GM12878 (cell line): ENCODE results near the gene DLG1. TPM values are rescaled to one million over a fixed set of nuclear protein-coding genes. Genes with fewer than 3 reads are reported as not detected.

Experiments used
- ATAC-seq: fragments of 200-7000 bp; cut with Tn5 transposase; 3 replicates; pipeline ENCODE4 v1.9.1; 2020; ENCODE audit warnings: mild to moderate bottlenecking, moderate library complexity
- BruUV-seq: library from RNA; stranded (reverse); fragments of 400-500 nt; replicated peaks from 2 replicates; lab custom pipeline; 2021; lab: Mats Ljungman, UMichigan
- CTCF ChIA-PET: fragments of 300-600 bp; sonication (Branson Sonifier 250); formaldehyde crosslinking; extraction: SDS; loops from one replicate; lab custom pipeline; 2021; ENCODE audit warnings: inconsistent platforms; lab: Yijun Ruan, JAX
- POLR2A ChIA-PET: fragments of 350-600 bp; formaldehyde crosslinking; extraction: SDS; loops from one replicate; lab custom pipeline; 2021; ENCODE audit warnings: inconsistent platforms; lab: Charles Lee
- RAD21 ChIA-PET: fragments of 300-600 bp; sonication (Branson Sonifier 250); formaldehyde crosslinking; loops from one replicate; lab custom pipeline; 2023; ENCODE audit warnings: antibody characterized with exemption; ENCODE audit not compliant: unreplicated experiment; lab: Charles Lee
- SMC1A ChIA-PET: fragments of 300-600 bp; sonication (Branson Sonifier 250); formaldehyde crosslinking; loops from one replicate; lab custom pipeline; 2023; ENCODE audit not compliant: unreplicated experiment, uncharacterized antibody; lab: Charles Lee
- DNase-seq: peaks from one replicate; pipeline ENCODE4 v3.0.0-alpha.2; 2011; ENCODE audit warnings: low read depth, low spot score
- FAIRE-seq: peaks from 3 replicates; lab custom pipeline; 2011; peaks lifted over from hg19 to GRCh38; lab: Jason Lieb, UNC
- H2AFZ ChIP-seq: 2 replicates; pipeline ENCODE4 v1.6.0; 2011; ENCODE audit warnings: low read depth, low read length, control low read depth; ENCODE audit not compliant: control insufficient read depth
- H3K27ac ChIP-seq: 2 replicates; pipeline ENCODE4 v1.5.1; 2011; ENCODE audit warnings: control low read depth; ENCODE audit not compliant: control insufficient read depth, insufficient read depth
- H3K27me3 ChIP-seq, 2 experiments: replicated peaks in 1 of 2; 2 replicates each; pipeline versions ENCODE4 v1.6.0 to v1.6.1; 2011; ENCODE audit warnings: low read length in 1 of 2; ENCODE audit not compliant: control insufficient read depth in 2 of 2, insufficient read depth in 2 of 2
- H3K36me3 ChIP-seq, 2 experiments: 2 replicates each; pipeline ENCODE4 v1.5.1; 2011; ENCODE audit warnings: low read length in 1 of 2; ENCODE audit not compliant: control insufficient read depth in 2 of 2, insufficient read depth in 2 of 2
- H3K4me1 ChIP-seq: 2 replicates; pipeline ENCODE4 v1.6.1; 2011; ENCODE audit warnings: mild to moderate bottlenecking, low read length, moderate library complexity, mixed read lengths; ENCODE audit not compliant: control insufficient read depth, insufficient read depth
- H3K4me2 ChIP-seq: 2 replicates; pipeline ENCODE4 v1.6.0; 2011; ENCODE audit warnings: control low read depth; ENCODE audit not compliant: control insufficient read depth, insufficient read depth
- H3K4me3 ChIP-seq: fragments of 200-600 bp; sonication (generic); 2 replicates; pipeline ENCODE4 v1.5.1; 2016
- H3K79me2 ChIP-seq: 2 replicates; pipeline ENCODE4 v1.6.0; 2011; ENCODE audit warnings: low read length; ENCODE audit not compliant: control insufficient read depth, insufficient read depth
- H3K9ac ChIP-seq: 2 replicates; pipeline ENCODE4 v1.8.0; 2011; ENCODE audit warnings: low read length, control low read depth, mixed read lengths; ENCODE audit not compliant: control insufficient read depth, insufficient read depth
- H3K9me3 ChIP-seq: replicated peaks from 3 replicates; pipeline ENCODE4 v1.5.1; 2011; ENCODE audit warnings: mild to moderate bottlenecking, low read length; ENCODE audit not compliant: control insufficient read depth, insufficient read depth
- H4K20me1 ChIP-seq: 2 replicates; pipeline ENCODE4 v1.6.0; 2011; ENCODE audit not compliant: control insufficient read depth, insufficient read depth
- ASH2L ChIP-seq: fragments of 300-600, 200-600 bp; sonication (generic); IDR thresholded peaks from 2 replicates; pipeline ENCODE4 v1.6.1; 2017; ENCODE audit warnings: low read depth, mild to moderate bottlenecking, borderline replicate concordance
- BHLHE40 ChIP-seq, 2 experiments: fragments of 450-650 bp in 1 of 2; IDR thresholded peaks; 2 replicates each; pipeline ENCODE4 v1.6.1; 2011 to 2017; ENCODE audit warnings: low read depth in 2 of 2, borderline replicate concordance in 1 of 2, improper control_type of control experiment in 1 of 2, low read length in 1 of 2, mild to moderate bottlenecking in 1 of 2
- GABPA ChIP-seq: IDR thresholded peaks from 2 replicates; pipeline ENCODE4 v1.6.1; 2014; ENCODE audit warnings: antibody characterized with exemption, low read depth, mild to moderate bottlenecking, inconsistent platforms
- GATAD2B ChIP-seq: fragments of 450-650 bp; conservative IDR thresholded peaks from 2 replicates; pipeline ENCODE4 v1.6.1; 2017; ENCODE audit warnings: low read depth, mild to moderate bottlenecking, moderate library complexity
- HDAC2 ChIP-seq: fragments of 200-600 bp; sonication (generic); IDR thresholded peaks from 2 replicates; pipeline ENCODE4 v1.6.1; 2017
- IRF5 ChIP-seq: fragments of 450-650 bp; IDR thresholded peaks from 2 replicates; pipeline ENCODE4 v1.6.1; 2017; ENCODE audit warnings: borderline replicate concordance
- MAX ChIP-seq: IDR thresholded peaks from 2 replicates; pipeline ENCODE4 v1.6.1; 2012; ENCODE audit warnings: low read depth, low read length, improper control_type of control experiment
- SUZ12 ChIP-seq: fragments of 200-600 bp; sonication (generic); IDR thresholded peaks from one replicate; pipeline ENCODE4 v1.6.1; 2018; ENCODE audit warnings: antibody characterized with exemption, mild to moderate bottlenecking; ENCODE audit not compliant: unreplicated experiment
- TARDBP ChIP-seq: IDR thresholded peaks from 2 replicates; pipeline ENCODE4 v1.6.1; 2016; ENCODE audit warnings: borderline replicate concordance
- TCF7 ChIP-seq: IDR thresholded peaks from 2 replicates; pipeline ENCODE4 v1.6.1; 2014; ENCODE audit warnings: antibody characterized with exemption, borderline replicate concordance
- ZNF207 ChIP-seq: fragments of 450-650 bp; IDR thresholded peaks from 2 replicates; pipeline ENCODE4 v1.6.1; 2014; ENCODE audit warnings: antibody characterized with exemption, mild to moderate bottlenecking, borderline replicate concordance
- ZNF24 ChIP-seq: fragments of 450-650 bp; IDR thresholded peaks from 2 replicates; pipeline ENCODE4 v1.6.1; 2017; ENCODE audit warnings: antibody characterized with exemption, mild to moderate bottlenecking
- ZNF687 ChIP-seq: fragments of 450-650 bp; IDR thresholded peaks from 2 replicates; pipeline ENCODE4 v1.6.1; 2017; ENCODE audit warnings: mild to moderate bottlenecking, moderate library complexity
- WGBS: methylation state at CpG from one replicate; pipeline ENCODE4 v1.1.6; 2016; ENCODE audit warnings: low lambda C conversion rate; ENCODE audit not compliant: insufficient replicate concordance, insufficient coverage; ENCODE audit errors: missing lambda C conversion rate; 5-methylcytosine and 5-hydroxymethylcytosine counted together
- in situ Hi-C: fragments of 300-500 bp; cut with MboI; formaldehyde crosslinking; loops from 9 replicates; pipeline ENCODE4 v1.14.3; 2018; ENCODE audit warnings: mixed read lengths
- intact Hi-C: fragments of 100-400 bp; cut with micrococcal nuclease; formaldehyde crosslinking; loops from one replicate; pipeline ENCODE4 v1.14.2; 2022; ENCODE audit not compliant: unreplicated experiment
- polyA plus RNA-seq, 11 experiments: library from polyadenylated mRNA; depleted of rRNA in 4 of 11; unstranded in 6 of 11; stranded (reverse) in 5 of 11; fragments of >200 nt; fragmentation: Nextera tagmentation in 4 of 11; fragmentation: Illumina TruSeq in 1 of 11; extraction: Ambion mirVana in 4 of 11; extraction: Trizol in 1 of 11; gene quantifications; 1 replicate in 1 of 11; 2 replicates in 10 of 11; pipeline versions ENCODE4 v1.2.1 to v1.2.3, GENCODE V29; 2011 to 2016; ENCODE audit warnings: inconsistent platforms in 2 of 11, missing spikeins in 2 of 11, low read depth in 1 of 11
- total RNA-seq, 4 experiments: library from RNA; depleted of rRNA in 3 of 4; stranded (reverse); fragments of >200 nt in 3 of 4; fragmentation: Illumina TruSeq in 1 of 4; extraction: Trizol in 1 of 4; gene quantifications; 2 replicates each; pipeline versions ENCODE4 v1.2.1 to v1.2.3, GENCODE V29; 2013 to 2021
- TF ChIP-seq, protein P1 (sequence below): fragments of 450-650 bp; IDR thresholded peaks from 2 replicates; pipeline ENCODE4 v1.6.1; 2018; ENCODE audit warnings: mild to moderate bottlenecking, low read depth, moderate library complexity; ENCODE audit not compliant: partially characterized antibody

DLG1 gene
- total and polyA plus RNA-seq, 10 of the 15 experiments (the other 5 are each of a cell fraction or from before 2014, with no cell fraction given) = 9.2 to 63.1 (median 40.1) TPM

DNA sequence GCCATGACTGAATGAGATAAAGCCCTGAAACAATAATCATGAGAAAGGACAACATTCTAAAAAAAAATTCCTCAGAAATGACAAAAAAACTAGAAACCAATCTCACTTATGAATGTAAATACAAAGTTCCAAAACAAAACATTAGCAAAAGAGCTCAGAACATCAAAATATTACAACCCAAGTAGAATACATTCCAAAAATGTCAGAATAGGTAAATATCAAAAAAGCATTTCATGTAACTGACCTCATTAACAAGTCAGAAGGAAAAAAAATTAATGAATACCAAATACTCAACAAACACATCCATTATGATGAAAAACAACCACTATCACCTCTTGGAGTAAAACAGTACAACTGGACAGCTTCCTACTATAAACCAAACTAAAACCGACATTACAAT, 93.1 kb downstream of the DLG1 start:
- Histone ChIP-seq H3K27ac (no peak overlapping the region), H3K27me3 (no peaks in the 10 kb centered on the region), H3K4me1 (no peaks in the 10 kb centered on the region), H2AFZ (no peak overlapping the region), H3K36me3 (no peaks in the 10 kb centered on the region), H3K4me3 (no peak overlapping the region), H3K4me2 (no peak overlapping the region), H3K79me2 (peaks cover 48% of the 10 kb centered on the region), H3K9ac (no peak overlapping the region), H3K9me3 (no peaks in the 10 kb centered on the region), H4K20me1 (no peaks in the 10 kb centered on the region)
- POLR2A ChIA-PET = no interaction called here
- SMC1A ChIA-PET = interaction anchor here (0.9 to 4.2 kb wide), 5 partner anchors 15 to 22 kb away, joined by 3 to 21 read pairs (median 3); no protein-coding TSS in a partner anchor
- in situ Hi-C loops = no loop called here
- 97% methylated on average over 1 of the region's 1 CpG for WGBS
- intact Hi-C loops = no loop called here
- RAD21 ChIA-PET = interaction anchor here (1.5 kb wide), 1 partner anchor 15 kb away, joined by 3 read pairs; no protein-coding TSS in a partner anchor
- no peak for FAIRE-seq
- BruUV-seq = no TSS peak
- CTCF ChIA-PET = interaction anchor here (1.4 to 2.3 kb wide), 7 partner anchors 8 to 297 kb away, joined by 3 to 13 read pairs (median 6); no protein-coding TSS in a partner anchor
- no peak for ATAC-seq
- DNase-seq = no peak
- no peak for TF ChIP-seq ASH2L
- TF ChIP-seq GATAD2B = no peak
- no peak for TF ChIP-seq MAX
- TF ChIP-seq ZNF24 = no peak
- TF ChIP-seq SUZ12 = no peak
- no peak for TF ChIP-seq HDAC2
- no peak for TF ChIP-seq TARDBP
- TF ChIP-seq GABPA = no peak
- TF ChIP-seq BHLHE40 (IDR thresholded peaks at IDR 0.05; ENCODE audit: borderline replicate concordance in 1 of 2, low read depth in 2 of 2, low read length in 1 of 2) = no peak
- TF ChIP-seq ZNF207 = no peak
- no peak for TF ChIP-seq ZNF687
- TF ChIP-seq, protein P1, sequence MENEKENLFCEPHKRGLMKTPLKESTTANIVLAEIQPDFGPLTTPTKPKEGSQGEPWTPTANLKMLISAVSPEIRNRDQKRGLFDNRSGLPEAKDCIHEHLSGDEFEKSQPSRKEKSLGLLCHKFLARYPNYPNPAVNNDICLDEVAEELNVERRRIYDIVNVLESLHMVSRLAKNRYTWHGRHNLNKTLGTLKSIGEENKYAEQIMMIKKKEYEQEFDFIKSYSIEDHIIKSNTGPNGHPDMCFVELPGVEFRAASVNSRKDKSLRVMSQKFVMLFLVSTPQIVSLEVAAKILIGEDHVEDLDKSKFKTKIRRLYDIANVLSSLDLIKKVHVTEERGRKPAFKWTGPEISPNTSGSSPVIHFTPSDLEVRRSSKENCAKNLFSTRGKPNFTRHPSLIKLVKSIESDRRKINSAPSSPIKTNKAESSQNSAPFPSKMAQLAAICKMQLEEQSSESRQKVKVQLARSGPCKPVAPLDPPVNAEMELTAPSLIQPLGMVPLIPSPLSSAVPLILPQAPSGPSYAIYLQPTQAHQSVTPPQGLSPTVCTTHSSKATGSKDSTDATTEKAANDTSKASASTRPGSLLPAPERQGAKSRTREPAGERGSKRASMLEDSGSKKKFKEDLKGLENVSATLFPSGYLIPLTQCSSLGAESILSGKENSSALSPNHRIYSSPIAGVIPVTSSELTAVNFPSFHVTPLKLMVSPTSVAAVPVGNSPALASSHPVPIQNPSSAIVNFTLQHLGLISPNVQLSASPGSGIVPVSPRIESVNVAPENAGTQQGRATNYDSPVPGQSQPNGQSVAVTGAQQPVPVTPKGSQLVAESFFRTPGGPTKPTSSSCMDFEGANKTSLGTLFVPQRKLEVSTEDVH = no peak
- no peak for TF ChIP-seq TCF7
- TF ChIP-seq IRF5 = no peak
